ENCODE results near the gene RMDN2.

The RMDN2 gene, protein sequence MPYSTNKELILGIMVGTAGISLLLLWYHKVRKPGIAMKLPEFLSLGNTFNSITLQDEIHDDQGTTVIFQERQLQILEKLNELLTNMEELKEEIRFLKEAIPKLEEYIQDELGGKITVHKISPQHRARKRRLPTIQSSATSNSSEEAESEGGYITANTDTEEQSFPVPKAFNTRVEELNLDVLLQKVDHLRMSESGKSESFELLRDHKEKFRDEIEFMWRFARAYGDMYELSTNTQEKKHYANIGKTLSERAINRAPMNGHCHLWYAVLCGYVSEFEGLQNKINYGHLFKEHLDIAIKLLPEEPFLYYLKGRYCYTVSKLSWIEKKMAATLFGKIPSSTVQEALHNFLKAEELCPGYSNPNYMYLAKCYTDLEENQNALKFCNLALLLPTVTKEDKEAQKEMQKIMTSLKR

DNA sequence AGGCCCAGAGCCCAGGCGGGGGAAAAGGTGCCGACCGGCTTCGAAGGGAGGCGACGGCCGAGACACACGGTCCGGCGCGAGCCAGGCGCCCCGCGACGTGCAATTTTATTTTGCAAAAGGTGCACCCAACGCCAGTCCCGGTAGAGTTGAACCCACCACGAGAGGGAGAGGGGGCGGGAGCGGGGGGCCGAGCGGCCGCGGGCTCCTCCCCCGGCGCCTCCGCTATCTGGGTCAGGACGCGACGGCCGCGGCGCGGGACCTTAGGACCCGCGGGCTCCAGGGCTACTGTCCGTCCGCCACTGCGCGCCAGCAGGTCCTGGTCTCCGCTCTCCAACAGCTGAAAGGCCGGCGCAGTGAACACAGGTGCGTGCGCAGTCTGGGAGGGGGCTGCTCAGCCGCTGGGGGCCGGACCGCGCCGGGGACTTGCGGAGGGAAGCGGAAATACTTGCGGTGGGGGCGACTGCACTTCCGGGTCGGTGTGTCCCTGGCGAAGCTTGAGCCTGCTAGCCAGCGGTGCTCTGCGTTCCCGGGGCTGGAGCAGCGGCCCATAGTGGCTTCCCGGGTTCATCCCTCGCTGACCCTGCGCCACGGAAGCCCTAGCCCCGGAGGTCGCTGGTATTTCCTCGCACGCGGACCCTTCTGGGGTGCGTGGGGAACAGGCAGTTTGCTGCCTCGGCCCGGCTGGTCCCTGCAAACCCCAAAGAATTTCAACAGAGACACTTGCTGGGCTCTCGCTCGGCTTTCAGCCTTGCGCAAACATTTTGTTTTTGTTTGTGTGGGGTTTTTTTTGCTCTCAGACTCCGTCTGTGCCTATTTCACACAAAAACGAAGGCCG lies at the start of gene RMDN2:
Gene RMDN2, plus strand, starts transcription at position 225 of the 835 bp plus-strand sequence. CDS start 3,991 bp downstream, outside the sequence.
- DNase-seq: peak; percentile 46

DNA sequence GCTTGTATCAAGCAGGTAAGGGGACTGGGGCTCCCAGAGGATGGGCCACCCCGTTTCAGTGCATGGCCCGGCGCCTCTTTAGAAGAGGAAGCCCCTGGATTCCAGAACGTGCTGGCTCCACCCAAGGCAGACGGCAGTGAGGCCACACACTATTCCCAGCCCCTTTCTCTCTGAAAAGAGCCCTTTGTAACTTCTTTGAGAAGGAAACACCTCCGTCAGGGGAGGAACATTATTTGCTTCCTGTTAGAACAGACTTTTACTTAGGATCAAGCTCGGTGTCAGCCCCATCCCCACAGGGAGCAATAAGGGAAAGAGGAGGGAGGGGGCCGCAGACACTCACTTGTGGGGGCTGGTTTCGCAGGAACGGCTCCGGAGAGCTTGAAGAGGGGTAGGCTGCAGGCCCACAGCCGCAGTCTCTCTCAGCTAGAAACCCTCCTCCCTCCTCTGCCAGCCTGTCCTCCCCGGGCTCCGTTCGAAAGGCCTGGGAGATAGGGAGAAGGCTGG lies 49.6 kb upstream of the RMDN2 start:
- DNase-seq: no peak

DNA sequence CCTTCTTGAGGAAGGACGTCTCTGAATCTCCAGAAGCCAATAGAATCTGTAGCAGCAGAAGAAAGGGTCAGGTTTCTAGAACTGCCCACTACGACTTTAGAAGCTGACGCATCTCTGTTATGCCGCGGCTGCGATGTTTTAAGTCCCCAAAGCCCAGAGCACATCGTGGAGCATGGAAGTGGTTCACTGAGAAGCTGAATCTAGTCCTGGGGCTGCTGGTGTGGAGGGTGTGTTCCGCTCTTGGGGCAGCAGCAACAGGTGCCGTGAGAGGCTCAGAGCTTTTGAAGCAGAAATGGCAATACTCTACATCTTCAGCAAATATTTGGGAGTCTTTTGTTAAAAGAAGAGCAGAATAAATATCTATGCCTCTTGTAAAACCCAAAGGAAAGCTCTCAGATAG lies 48.9 kb upstream of the RMDN2 start:
- DNase-seq: no peak

- peak; percentile 58 for DNase-seq
Measured at GRCh38 chr2:37877457-37878315, 47.4 kb upstream of the RMDN2 start.

- DNase-seq: no peak
Measured at GRCh38 chr2:37878536-37878935, 46.6 kb upstream of the RMDN2 start.

DNA sequence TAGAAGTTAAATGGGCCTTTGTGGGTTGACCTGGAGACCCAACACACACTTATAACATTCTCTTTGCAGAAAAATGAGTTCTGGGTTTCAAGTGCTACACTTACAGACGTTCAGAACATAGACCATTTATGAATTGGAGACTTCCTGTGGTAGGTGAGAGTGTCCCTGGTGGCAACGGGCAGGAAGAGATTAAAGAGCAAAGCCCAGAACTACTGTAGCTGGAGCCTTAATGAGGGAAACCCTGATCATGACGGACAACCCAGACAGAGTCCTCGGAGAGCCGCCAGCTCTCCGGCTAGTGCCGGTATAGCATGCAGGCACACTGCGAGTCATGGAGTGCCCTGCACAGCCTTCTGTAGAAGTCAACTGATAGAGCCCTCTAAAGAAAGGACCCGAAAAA lies 44.5 kb upstream of the RMDN2 start:
- no peak for DNase-seq

DNA sequence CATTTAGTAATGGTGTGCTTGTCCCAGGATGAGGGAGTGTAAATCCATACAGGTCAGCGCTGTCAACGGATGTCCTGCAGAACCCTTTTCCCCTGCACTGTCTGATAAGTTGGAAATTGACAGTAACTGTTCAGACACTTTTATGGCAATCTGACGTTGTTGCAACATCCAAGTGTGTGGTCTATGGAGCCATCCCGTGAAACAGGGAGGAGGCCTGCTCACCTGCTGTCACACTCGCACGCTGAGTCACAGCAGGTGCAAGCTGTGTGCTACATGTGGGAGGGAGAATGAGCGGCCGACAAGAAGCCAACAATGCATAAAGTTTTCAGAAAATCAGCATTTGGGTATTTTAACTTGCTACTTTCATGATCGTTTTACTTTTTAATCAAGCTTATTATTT lies 43.7 kb upstream of the RMDN2 start:
- no peak for DNase-seq

DNA sequence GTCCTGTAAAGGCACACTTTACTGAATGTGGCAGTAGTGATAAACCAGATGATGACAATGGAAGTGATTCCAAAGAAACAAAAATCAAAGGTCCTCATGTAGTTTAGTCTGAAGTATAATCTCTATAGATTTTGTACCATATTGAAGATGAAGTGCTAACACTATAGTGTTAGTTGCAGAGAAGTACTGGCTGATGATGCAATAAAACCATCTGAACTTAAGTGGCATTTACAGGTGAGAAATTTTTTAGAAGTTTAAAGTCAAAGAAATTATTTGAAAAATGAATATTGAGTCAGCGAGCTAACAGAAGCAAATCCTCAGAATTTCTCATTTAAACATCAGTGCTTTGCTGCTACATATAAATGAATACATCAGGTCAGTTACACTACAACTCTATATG lies 43.1 kb upstream of the RMDN2 start:
- no peak for DNase-seq

- DNase-seq: no peak
Measured at GRCh38 chr2:37883518-37883917, 41.6 kb upstream of the RMDN2 start.

DNA sequence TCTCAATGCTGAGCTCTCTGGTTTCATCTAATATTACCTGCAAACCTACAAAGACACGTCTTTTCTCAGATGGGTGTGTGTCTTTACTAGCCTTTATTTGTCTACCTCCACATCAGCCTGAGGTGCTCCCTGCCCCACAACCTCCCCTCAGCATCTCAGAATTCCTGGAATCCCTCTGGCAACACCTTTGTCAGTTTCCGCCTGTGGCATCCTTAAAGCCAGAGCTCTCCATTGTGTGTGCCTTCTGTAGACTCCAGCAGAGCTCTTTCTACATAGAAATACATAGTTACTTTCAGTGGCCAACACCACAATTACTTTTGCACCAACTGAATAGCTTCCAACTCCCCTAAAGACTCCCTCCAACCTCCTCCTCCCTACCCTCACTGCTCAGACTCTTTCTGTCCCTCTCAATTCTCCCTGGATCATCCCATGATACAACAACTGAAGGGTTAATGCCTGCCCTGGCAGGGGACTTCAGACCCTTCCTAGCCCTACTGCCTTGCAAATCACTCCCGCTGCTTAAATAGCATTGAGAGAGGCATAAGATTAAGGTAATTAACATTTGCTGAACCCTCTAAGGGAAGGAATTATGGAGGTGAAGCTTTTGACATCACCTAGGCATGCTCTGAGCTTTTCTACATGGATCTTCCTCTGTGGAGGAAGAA lies 39.6 kb upstream of the RMDN2 start:
- DNase-seq: no peak

DNA sequence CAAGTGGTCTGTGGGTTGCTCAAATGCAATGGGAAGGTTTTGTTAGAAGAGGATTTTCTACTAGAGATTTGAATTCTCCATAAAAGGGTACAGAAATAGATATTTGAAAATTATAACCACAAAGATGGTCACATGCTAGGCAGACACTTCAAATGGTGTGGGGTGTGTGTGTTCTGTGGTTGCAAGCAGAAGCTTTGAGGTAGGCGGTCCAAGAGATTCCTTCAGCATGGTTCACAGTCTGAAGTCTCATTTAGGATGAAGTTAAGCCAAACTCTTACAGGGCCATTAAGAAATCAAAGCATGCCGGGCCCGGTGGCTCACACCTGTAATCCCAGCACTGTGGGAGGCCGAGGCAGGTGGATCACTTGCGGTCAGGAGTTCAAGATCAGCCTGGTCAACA lies 38.3 kb upstream of the RMDN2 start:
- no peak for DNase-seq

- no peak for DNase-seq
Measured at GRCh38 chr2:37887286-37887685, 37.8 kb upstream of the RMDN2 start.

DNA sequence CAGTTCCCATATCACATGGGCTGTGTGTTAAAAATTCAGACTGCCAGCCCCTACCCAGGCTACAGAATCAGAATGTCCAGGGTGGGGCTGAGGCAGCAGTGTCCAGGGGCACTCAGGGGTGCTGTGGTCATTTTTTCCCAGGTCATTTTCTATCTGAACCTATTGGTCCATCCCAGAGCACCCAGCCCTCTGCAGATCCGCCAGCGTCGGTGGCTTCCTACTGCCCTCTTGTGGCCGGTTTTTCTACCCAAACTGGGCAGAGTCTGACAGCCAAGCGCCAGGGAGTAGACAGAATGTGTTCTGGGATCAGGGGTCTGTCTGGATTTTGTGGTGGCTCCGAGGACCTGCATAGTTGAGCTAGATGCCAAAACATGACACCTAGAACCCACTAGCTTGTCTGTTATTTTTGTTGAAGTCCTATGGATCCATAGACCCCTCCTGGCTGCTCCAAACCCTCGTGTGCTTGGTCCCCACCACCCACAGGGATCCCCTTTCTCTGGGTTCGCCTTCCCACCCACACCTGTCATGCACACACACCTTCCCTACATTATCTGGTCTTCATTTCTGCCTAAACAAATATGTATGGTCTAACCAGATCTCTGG lies 34.1 kb upstream of the RMDN2 start:
- peak; percentile 56 for DNase-seq

DNA sequence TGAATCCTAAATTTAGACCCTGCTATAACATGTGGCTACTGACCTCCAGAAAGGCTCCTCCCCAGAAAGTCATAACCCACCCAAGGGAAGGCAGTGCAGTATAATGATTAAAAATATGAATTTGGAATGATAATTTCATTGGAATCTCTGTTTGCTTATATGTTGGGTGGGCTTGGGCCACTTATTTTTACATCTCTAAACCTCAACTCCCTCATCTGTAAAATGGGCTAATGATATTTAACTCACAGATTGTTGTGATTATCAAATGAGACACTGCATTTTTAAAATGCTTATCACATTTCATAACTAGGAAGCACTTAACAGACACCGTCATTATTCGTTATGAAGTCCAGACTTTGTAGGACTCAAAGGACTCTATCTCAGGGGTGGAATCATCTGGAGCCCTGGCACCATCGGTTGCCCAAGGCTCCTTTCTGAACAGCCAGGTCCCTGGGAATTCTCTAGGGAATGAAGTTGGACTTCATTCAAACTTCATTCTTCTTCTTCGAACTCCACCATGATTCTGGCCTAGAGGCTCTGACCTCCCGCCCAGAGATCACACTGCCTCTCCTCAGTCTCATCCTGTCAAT lies 33.1 kb upstream of the RMDN2 start:
- DNase-seq: no peak

GRCh38 chr2:37892436-37893114 lies 32.5 kb upstream of the RMDN2 start:
- no peak for DNase-seq

GRCh38 chr2:37893327-37893726 lies 31.8 kb upstream of the RMDN2 start:
- DNase-seq: no peak

- DNase-seq: no peak
Measured at GRCh38 chr2:37894047-37894446, 31.0 kb upstream of the RMDN2 start.

GRCh38 chr2:37894601-37895000 lies 30.5 kb upstream of the RMDN2 start:
- no peak for DNase-seq

- no peak for DNase-seq
Measured at GRCh38 chr2:37895140-37895539, 29.9 kb upstream of the RMDN2 start.

- DNase-seq: no peak
Measured at GRCh38 chr2:37896319-37896718, 28.8 kb upstream of the RMDN2 start.

DNA sequence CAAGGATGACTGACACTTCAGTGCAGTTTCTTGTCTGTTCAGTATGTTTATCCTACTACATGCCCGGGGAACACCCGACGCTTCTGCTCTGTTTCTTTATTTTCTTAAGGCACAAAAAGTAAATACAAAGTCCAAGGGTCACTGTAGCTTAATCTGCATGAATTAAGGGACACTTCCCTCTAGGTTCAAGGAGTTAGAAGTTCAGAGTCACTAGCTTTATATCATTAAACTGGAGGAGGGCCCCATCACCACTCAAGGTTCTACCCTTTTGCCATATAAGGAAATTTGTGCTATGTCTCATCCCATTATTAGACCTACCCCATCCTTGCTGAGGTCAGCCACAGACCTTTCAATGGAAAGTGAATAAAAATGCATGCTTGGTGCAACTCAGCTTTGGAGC lies 27.6 kb upstream of the RMDN2 start:
- DNase-seq: no peak

All from NCI-H2029 (cell line).